Kidney epithelial cell (primary cell): ENCODE data around the gene CASP4. TPM values are rescaled to one million over a fixed set of nuclear protein-coding genes. Genes with fewer than 3 reads are reported as not detected.

Source experiments
- DNase-seq: peaks from one replicate; pipeline ENCODE4 v3.0.0-alpha.2; 2010; ENCODE audit warnings: low read depth
- H3K27me3 ChIP-seq: 2 replicates; pipeline ENCODE4 v1.6.0; 2011; ENCODE audit warnings: low read length; ENCODE audit not compliant: control insufficient read depth, insufficient read depth
- H3K36me3 ChIP-seq: 2 replicates; pipeline ENCODE4 v1.5.1; 2011; ENCODE audit warnings: low read length; ENCODE audit not compliant: control insufficient read depth, insufficient read depth
- H3K4me3 ChIP-seq: 2 replicates; pipeline ENCODE4 v1.5.1; 2011; ENCODE audit warnings: low read depth, mild to moderate bottlenecking, control low read depth, low read length
- CTCF ChIP-seq: IDR thresholded peaks from 2 replicates; pipeline ENCODE4 v1.5.1; 2011; ENCODE audit warnings: mild to moderate bottlenecking, moderate library complexity, low read length, control low read depth, inconsistent platforms; ENCODE audit not compliant: insufficient read depth, poor library complexity, severe bottlenecking
- total RNA-seq: library from RNA; depleted of rRNA; stranded (reverse); fragments of >200 nt; gene quantifications from 2 replicates; pipeline ENCODE4 v1.2.3, GENCODE V29; 2015

The CASP4 gene
- total RNA-seq, 1 donor from 2014 or later: 47.0 TPM

- TF ChIP-seq CTCF: no peak
- H3K4me3 ChIP-seq: no peak overlapping the region
- no peaks in the 10 kb centered on the region for H3K27me3 ChIP-seq
- no peak for DNase-seq
- no peaks in the 10 kb centered on the region for H3K36me3 ChIP-seq
Observed at GRCh38 chr11:104912102-104912501, 56.3 kb downstream of the CASP4 start.

- no peak for TF ChIP-seq CTCF
- H3K36me3 ChIP-seq: no peaks in the 10 kb centered on the region
Observed at GRCh38 chr11:104908186-104908531, 60.2 kb downstream of the CASP4 start.

GRCh38 chr11:104907521-104908185, 60.7 kb downstream of the CASP4 start:
- TF ChIP-seq CTCF: no peak
- Histone ChIP-seq H3K27me3 (no peaks in the 10 kb centered on the region), H3K36me3 (no peaks in the 10 kb centered on the region), H3K4me3 (no peak overlapping the region)
- no peak for DNase-seq

More at GRCh38 chr11:104908186-104908531, 60.2 kb downstream of the CASP4 start:
- no peak for DNase-seq
- H3K27me3 ChIP-seq: no peaks in the 10 kb centered on the region
- H3K4me3 ChIP-seq: no peak overlapping the region

- peak; percentile 10 for TF ChIP-seq CTCF
- Histone ChIP-seq H3K36me3 (no peaks in the 10 kb centered on the region), H3K27me3 (no peaks in the 10 kb centered on the region), H3K4me3 (no peak overlapping the region)
- no peak for DNase-seq
Observed at GRCh38 chr11:104905271-104905670, 63.1 kb downstream of the CASP4 start.

GRCh38 chr11:104899226-104899625, 69.1 kb downstream of the CASP4 start:
- no peak for DNase-seq
- TF ChIP-seq CTCF: no peak
- Histone ChIP-seq H3K4me3 (no peak overlapping the region), H3K27me3 (no peaks in the 10 kb centered on the region), H3K36me3 (no peaks in the 10 kb centered on the region)

- no peaks in the 10 kb centered on the region for H3K36me3 ChIP-seq
- TF ChIP-seq CTCF: no peak
- no peak for DNase-seq
- H3K27me3 ChIP-seq: no peaks in the 10 kb centered on the region
- no peak overlapping the region for H3K4me3 ChIP-seq
Observed at GRCh38 chr11:104898685-104899013, 69.7 kb downstream of the CASP4 start.
